ENCODE measurements around the gene SPAG5. TPM values are rescaled to one million over a fixed set of nuclear protein-coding genes. Genes with fewer than 3 reads are reported as not detected.

The SPAG5 gene
- total RNA-seq, 2 experiments from 2014 or later, result 125 to 127 TPM

GRCh38 chr17:28563475-28563874, 35.4 kb downstream of the SPAG5 start:
- CTCF ChIA-PET, result no interaction called here

GRCh38 chr17:28555022-28555421, 43.8 kb downstream of the SPAG5 start:
- CTCF ChIA-PET, result interaction anchor here (1.5 kb wide), 1 partner anchor 139 kb away, joined by 3 read pairs; no protein-coding TSS in a partner anchor
- peaks cover 31% of the 10 kb centered on the region for H3K4me1 Mint-ChIP-seq
- H3K36me3 Mint-ChIP-seq (ENCODE audit: low read depth), result peaks cover 68% of the 10 kb centered on the region

More at GRCh38 chr17:28563475-28563874, 35.4 kb downstream of the SPAG5 start:
- no peak for DNase-seq
- Mint-ChIP-seq H3K27me3 (no peaks in the 10 kb centered on the region), H3K27ac (no peak overlapping the region), H3K4me1 (peaks cover 20% of the 10 kb centered on the region), H3K36me3 (ENCODE audit: low read depth) (peaks cover 59% of the 10 kb centered on the region), H3K9me3 (no peaks in the 10 kb centered on the region), H3K4me3 (no peak overlapping the region)
- POLR2A ChIA-PET, result interaction anchor here (0.6 kb wide), 1 partner anchor 38 kb away, joined by 3 read pairs; no protein-coding TSS in a partner anchor

GRCh38 chr17:28554565-28554964, 44.3 kb downstream of the SPAG5 start:
- Mint-ChIP-seq H3K9me3 (no peaks in the 10 kb centered on the region), H3K36me3 (ENCODE audit: low read depth) (peaks cover 63% of the 10 kb centered on the region), H3K4me1 (peaks cover 36% of the 10 kb centered on the region), H3K27me3 (no peaks in the 10 kb centered on the region), H3K4me3 (no peak overlapping the region), H3K27ac (peak overlapping the region; percentile 27)
- ChIA-PET CTCF (interaction anchor here (1.5 kb wide), 1 partner anchor 138 kb away, joined by 3 read pairs; no protein-coding TSS in a partner anchor), POLR2A (interaction anchor here (1.1 to 2.0 kb wide), 2 partner anchors 17 to 23 kb away, joined by 3 to 6 read pairs; partner anchors contain the start of gene PIGS)
- no peak for DNase-seq

More at GRCh38 chr17:28555022-28555421, 43.8 kb downstream of the SPAG5 start:
- H3K4me3 Mint-ChIP-seq, result no peak overlapping the region
- no peak for DNase-seq
- H3K27ac Mint-ChIP-seq, result no peak overlapping the region
- POLR2A ChIA-PET, result interaction anchor here (1.1 to 2.0 kb wide), 2 partner anchors 16 to 22 kb away, joined by 3 to 6 read pairs; partner anchors contain the start of gene PIGS
- H3K9me3 Mint-ChIP-seq, result no peaks in the 10 kb centered on the region
- no peaks in the 10 kb centered on the region for H3K27me3 Mint-ChIP-seq

- Mint-ChIP-seq H3K9me3 (no peaks in the 10 kb centered on the region), H3K4me3 (peak overlapping the region; percentile 80), H3K36me3 (ENCODE audit: low read depth) (peaks cover 52% of the 10 kb centered on the region), H3K27me3 (no peaks in the 10 kb centered on the region), H3K27ac (no peak overlapping the region), H3K4me1 (peaks cover 45% of the 10 kb centered on the region)
- no peak for DNase-seq
- ChIA-PET POLR2A (interaction anchor here (0.7 to 1.4 kb wide), 3 partner anchors 24 to 398 kb away, joined by 3 to 4 read pairs (median 3); partner anchors contain the start of genes ALDOC and PHF12), CTCF (interaction anchor here (0.9 kb wide), 1 partner anchor 8 kb away, joined by 3 read pairs; no protein-coding TSS in a partner anchor)
Observed at GRCh38 chr17:28553000-28553505, 45.8 kb downstream of the SPAG5 start.

- DNase-seq, result peak; percentile 84
- Mint-ChIP-seq H3K27me3 (no peaks in the 10 kb centered on the region), H3K4me3 (peak within 1 kb of the TSS; percentile 80), H3K4me1 (peaks cover 46% of the 10 kb centered on the region), H3K27ac (peak within 1 kb of the TSS; percentile 58), H3K36me3 (ENCODE audit: low read depth) (peaks cover 47% of the 10 kb centered on the region), H3K9me3 (no peaks in the 10 kb centered on the region)
- CTCF ChIA-PET, result interaction anchor here (0.9 to 4.2 kb wide), 3 partner anchors 7 to 19 kb away, joined by 3 to 23 read pairs (median 17); partner anchors contain the start of gene PIGS
- POLR2A ChIA-PET, result interaction anchor here (0.9 to 6.2 kb wide), 5 partner anchors 19 to 95 kb away, joined by 3 to 64 read pairs (median 4); partner anchors contain the start of genes ALDOC, PIGS and SPAG5
Observed at GRCh38 chr17:28552176-28552999, 46.4 kb downstream of the SPAG5 start, which contains the start of gene UNC119. Gene UNC119, minus strand, starts transcription at chr17:28552624. Its CDS starts 67 bp downstream, at chr17:28552557.

DNA sequence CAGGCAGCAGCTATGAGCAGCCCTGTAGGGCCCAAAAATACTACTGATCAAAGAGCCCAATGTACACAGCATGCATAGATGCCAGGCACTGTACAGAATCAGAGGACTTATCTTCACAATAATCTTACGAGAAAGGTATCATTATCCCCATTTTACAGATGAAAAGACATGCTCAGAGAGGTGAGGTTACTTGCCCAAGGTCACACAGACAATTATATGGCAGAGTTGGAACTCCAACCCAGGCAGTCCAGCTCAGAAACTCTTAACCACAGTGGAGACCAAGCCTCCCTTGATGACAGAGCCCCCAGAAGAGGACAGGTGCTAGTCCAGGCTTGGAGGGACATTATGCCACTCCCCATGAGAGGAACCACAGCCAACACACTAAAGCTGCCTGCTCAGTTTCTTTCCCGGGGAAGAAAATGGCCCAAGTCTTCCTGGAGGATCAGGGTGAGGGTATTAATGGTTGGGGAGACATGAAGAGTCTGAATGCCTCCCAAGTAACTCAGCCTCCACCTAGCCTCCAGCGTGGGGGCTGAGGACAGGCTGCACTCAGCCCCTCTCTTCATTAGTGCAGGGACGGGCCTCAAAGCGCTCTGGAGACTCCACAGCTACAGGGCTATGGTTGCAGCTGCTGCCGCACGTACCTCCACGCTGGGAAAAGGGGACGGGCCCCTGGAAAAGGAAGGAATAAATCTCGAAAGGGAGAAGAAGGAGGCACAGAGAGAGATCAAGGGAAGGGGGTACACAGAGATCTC, 47.2 kb downstream of the SPAG5 start:
- DNase-seq, result no peak
- POLR2A ChIA-PET, result interaction anchor here (0.9 to 6.2 kb wide), 8 partner anchors 10 to 95 kb away, joined by 3 to 64 read pairs (median 4); partner anchors contain the start of genes ALDOC, PIGS and SPAG5
- CTCF ChIA-PET, result interaction anchor here (1.0 to 4.2 kb wide), 6 partner anchors 11 to 175 kb away, joined by 3 to 23 read pairs (median 6); partner anchors contain the start of genes ALDOC and PIGS
- no peaks in the 10 kb centered on the region for H3K27me3 Mint-ChIP-seq
- peaks cover 46% of the 10 kb centered on the region for H3K4me1 Mint-ChIP-seq
- peak overlapping the region; percentile 80 for H3K4me3 Mint-ChIP-seq
- H3K36me3 Mint-ChIP-seq (ENCODE audit: low read depth), result peaks cover 40% of the 10 kb centered on the region
- peak overlapping the region; percentile 58 for H3K27ac Mint-ChIP-seq
- no peaks in the 10 kb centered on the region for H3K9me3 Mint-ChIP-seq

DNA sequence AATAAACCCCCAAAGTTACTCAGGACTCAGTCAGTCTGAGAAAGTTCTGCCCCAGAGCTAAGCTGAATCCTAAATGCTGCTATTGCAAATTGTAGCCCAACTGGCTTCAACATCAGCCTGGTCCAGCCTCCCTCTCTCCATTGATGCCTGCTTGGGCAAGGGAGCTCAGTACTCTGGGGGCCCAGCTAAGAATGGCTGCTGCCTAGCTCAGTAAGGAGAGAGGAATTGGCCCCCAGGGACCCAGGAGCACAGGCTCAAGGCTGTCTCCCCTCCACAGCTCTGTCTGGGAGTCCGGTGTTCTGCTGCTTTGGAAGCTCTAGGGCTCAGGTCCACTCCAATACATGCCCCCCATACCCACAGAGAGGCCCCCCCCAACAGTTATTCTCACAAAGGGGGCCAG, 48.0 kb downstream of the SPAG5 start:
- peaks cover 35% of the 10 kb centered on the region for H3K36me3 Mint-ChIP-seq (ENCODE audit: low read depth)
- peaks cover 46% of the 10 kb centered on the region for H3K4me1 Mint-ChIP-seq
- CTCF ChIA-PET, result interaction anchor here (0.9 to 4.2 kb wide), 7 partner anchors 10 to 176 kb away, joined by 3 to 23 read pairs (median 4); partner anchors contain the start of genes ALDOC and PIGS
- no peaks in the 10 kb centered on the region for H3K27me3 Mint-ChIP-seq
- POLR2A ChIA-PET, result interaction anchor here (0.5 to 6.2 kb wide), 9 partner anchors 11 to 169 kb away, joined by 3 to 64 read pairs (median 4); partner anchors contain the start of genes ALDOC, PIGS, RPL23A and SDF2
- DNase-seq, result no peak
- peak overlapping the region; percentile 80 for H3K4me3 Mint-ChIP-seq
- H3K9me3 Mint-ChIP-seq, result no peaks in the 10 kb centered on the region
- peak overlapping the region; percentile 55 for H3K27ac Mint-ChIP-seq

- CTCF ChIA-PET, result interaction anchor here (1.0 to 4.2 kb wide), 10 partner anchors 9 to 112 kb away, joined by 3 to 23 read pairs (median 4); partner anchors contain the start of gene PIGS
Observed at GRCh38 chr17:28549236-28550132, 49.3 kb downstream of the SPAG5 start.

GRCh38 chr17:28548417-28549130, 50.3 kb downstream of the SPAG5 start:
- Mint-ChIP-seq H3K9me3 (no peaks in the 10 kb centered on the region), H3K27me3 (no peaks in the 10 kb centered on the region), H3K27ac (peak overlapping the region; percentile 88), H3K4me1 (peaks cover 46% of the 10 kb centered on the region), H3K36me3 (ENCODE audit: low read depth) (peaks cover 20% of the 10 kb centered on the region), H3K4me3 (peak overlapping the region; percentile 8)
- ChIA-PET POLR2A (interaction anchor here (0.8 to 6.2 kb wide), 5 partner anchors 22 to 213 kb away, joined by 3 to 64 read pairs (median 4); partner anchors contain the start of genes PIGS, SPAG5 and TNFAIP1), CTCF (interaction anchor here (0.9 to 4.2 kb wide), 11 partner anchors 8 to 163 kb away, joined by 3 to 23 read pairs (median 3); partner anchors contain the start of genes PIGS and PROCA1)
- no peak for DNase-seq

More at GRCh38 chr17:28549236-28550132, 49.3 kb downstream of the SPAG5 start:
- H3K36me3 Mint-ChIP-seq (ENCODE audit: low read depth), result peaks cover 29% of the 10 kb centered on the region
- POLR2A ChIA-PET, result interaction anchor here (0.8 to 6.2 kb wide), 8 partner anchors 10 to 170 kb away, joined by 3 to 64 read pairs (median 4); partner anchors contain the start of genes ALDOC, PIGS, RPL23A and SDF2
- peak; percentile 80 for DNase-seq
- peak overlapping the region; percentile 46 for H3K4me3 Mint-ChIP-seq
- H3K27ac Mint-ChIP-seq, result peak overlapping the region; percentile 88
- peaks cover 46% of the 10 kb centered on the region for H3K4me1 Mint-ChIP-seq
- H3K9me3 Mint-ChIP-seq, result no peaks in the 10 kb centered on the region
- no peaks in the 10 kb centered on the region for H3K27me3 Mint-ChIP-seq

DNA sequence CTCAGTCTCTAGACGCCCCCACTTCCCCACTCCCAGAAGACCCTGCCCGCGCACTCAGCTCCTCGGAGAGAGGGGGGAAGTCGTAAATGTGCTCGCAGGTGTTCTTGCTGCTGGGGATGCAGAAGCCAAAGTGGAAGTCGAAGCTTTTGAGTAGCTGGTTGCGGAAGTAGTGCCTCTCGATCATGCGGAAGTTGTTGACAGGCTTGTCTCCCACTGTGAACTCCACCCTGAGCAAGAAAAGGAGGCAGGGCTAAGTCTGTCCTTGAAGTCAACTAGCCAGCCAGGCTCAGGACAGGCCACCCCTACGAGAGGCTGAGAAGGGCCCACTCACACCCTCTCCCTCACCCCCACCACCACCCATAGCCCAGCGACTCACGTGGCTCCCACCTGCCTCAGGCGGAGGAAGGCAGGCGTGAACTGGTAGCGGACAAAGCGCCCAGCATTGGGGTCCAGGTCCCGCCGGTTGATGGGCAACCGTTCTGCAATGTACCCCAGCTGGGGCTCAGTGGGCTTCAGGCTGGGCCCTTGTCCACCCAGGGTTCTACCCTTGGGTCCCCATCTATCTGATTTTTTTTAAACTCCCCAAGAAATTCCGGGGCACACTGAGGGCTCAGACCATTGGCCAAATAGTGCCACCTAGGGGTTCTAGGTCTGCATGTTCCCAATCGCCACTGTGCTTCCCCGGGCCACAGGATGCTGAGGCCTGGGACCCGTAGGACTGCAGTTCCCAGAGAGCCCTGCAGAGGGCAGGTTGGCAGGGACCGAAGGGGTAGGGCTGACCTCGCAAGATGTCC, 51.0 kb downstream of the SPAG5 start:
- CTCF ChIA-PET, result interaction anchor here (0.9 to 4.2 kb wide), 10 partner anchors 8 to 164 kb away, joined by 3 to 23 read pairs (median 3); partner anchors contain the start of genes PIGS and PROCA1
- no peaks in the 10 kb centered on the region for H3K9me3 Mint-ChIP-seq
- no peaks in the 10 kb centered on the region for H3K27me3 Mint-ChIP-seq
- peaks cover 45% of the 10 kb centered on the region for H3K4me1 Mint-ChIP-seq
- H3K4me3 Mint-ChIP-seq, result peak overlapping the region; percentile 29
- POLR2A ChIA-PET, result interaction anchor here (0.6 to 6.2 kb wide), 5 partner anchors 23 to 590 kb away, joined by 3 to 64 read pairs (median 4); partner anchors contain the start of genes PIGS, SPAG5 and TNFAIP1
- peak overlapping the region; percentile 88 for H3K27ac Mint-ChIP-seq
- H3K36me3 Mint-ChIP-seq (ENCODE audit: low read depth), result peaks cover 13% of the 10 kb centered on the region
- peak; percentile 75 for DNase-seq
